HTERT RPE-1 (cell line): ENCODE measurements around the gene GTPBP8.

Source experiments
- in situ Hi-C: fragments of 300-500 bp; cut with MboI; formaldehyde crosslinking; loops from 4 replicates; pipeline ENCODE4 v1.14.3; 2020; ENCODE audit warnings: low sequenced_read_pairs

The GTPBP8 gene

GRCh38 chr3:112990672-112991602 lies at the start of gene GTPBP8:
Gene GTPBP8, plus strand, starts transcription at chr3:112990984. Its CDS starts 16 bp downstream, at chr3:112991000.
- in situ Hi-C loops: no loop called here

DNA sequence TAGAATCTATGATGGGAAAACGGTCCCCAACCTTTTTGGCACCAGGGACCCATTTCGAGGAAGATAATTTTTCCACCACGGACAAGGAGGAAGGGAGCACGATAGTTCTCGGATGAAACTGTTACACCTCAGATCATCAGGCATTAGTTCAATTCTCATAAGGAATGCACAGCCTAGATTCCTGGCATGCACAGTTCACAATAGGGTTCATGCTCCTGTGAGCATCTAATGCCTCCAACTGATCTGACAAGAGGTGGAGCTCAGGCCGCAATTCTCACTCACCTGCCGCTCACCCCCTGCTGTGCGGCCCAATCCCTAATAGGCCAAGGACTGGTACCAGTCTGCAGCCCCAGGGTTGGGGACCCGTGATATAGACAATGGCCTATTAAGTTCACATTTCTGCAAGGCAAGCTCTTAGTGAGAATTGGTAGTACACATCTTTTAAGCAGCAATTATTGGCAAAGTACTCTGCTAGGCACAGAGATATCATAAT lies 42.4 kb upstream of the GTPBP8 start:
- in situ Hi-C loops: no loop called here

- in situ Hi-C loops: no loop called here
Measured at GRCh38 chr3:112956351-112956750, 34.4 kb upstream of the GTPBP8 start.

- in situ Hi-C loops: no loop called here
Measured at GRCh38 chr3:112958811-112959560, 31.8 kb upstream of the GTPBP8 start.

GRCh38 chr3:112963683-112964082 lies 27.1 kb upstream of the GTPBP8 start:
- in situ Hi-C loops: no loop called here

GRCh38 chr3:112965656-112966055 lies 25.1 kb upstream of the GTPBP8 start:
- in situ Hi-C loops: no loop called here

GRCh38 chr3:112966633-112967032 lies 24.2 kb upstream of the GTPBP8 start:
- in situ Hi-C loops: no loop called here

GRCh38 chr3:112967425-112967824 lies 23.4 kb upstream of the GTPBP8 start:
- in situ Hi-C loops: no loop called here

GRCh38 chr3:112967828-112968227 lies 23.0 kb upstream of the GTPBP8 start:
- in situ Hi-C loops: no loop called here

DNA sequence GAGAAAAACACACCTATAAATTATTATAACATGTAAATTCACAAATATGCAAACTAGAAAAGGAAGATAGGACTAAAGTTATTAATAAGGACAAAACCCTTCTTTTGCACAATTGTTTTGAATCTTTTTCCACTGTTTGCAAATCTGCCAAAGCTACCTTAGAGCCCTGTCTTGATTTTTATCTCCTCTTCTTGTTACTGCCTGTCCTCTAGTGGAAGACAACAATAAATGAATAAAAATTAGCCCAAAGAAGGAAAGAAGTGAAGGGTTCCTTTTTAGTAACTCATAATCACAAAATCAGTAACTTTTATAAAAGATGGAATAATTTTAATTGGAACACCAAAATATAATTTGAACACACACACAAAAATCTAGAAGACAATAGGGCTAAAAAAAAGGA lies 18.6 kb upstream of the GTPBP8 start:
- in situ Hi-C loops: no loop called here

- in situ Hi-C loops: no loop called here
Measured at GRCh38 chr3:112973325-112974177, 17.2 kb upstream of the GTPBP8 start.

GRCh38 chr3:112974178-112974517 lies 16.6 kb upstream of the GTPBP8 start:
- in situ Hi-C loops: no loop called here

- in situ Hi-C loops: no loop called here
Measured at GRCh38 chr3:112974894-112975293, 15.9 kb upstream of the GTPBP8 start, which contains the start of gene CD200R1. Gene CD200R1, minus strand, starts transcription at chr3:112975103. Its CDS starts 246 bp downstream, at chr3:112974857.

- in situ Hi-C loops: no loop called here
Measured at GRCh38 chr3:112976001-112976400, 14.8 kb upstream of the GTPBP8 start.

DNA sequence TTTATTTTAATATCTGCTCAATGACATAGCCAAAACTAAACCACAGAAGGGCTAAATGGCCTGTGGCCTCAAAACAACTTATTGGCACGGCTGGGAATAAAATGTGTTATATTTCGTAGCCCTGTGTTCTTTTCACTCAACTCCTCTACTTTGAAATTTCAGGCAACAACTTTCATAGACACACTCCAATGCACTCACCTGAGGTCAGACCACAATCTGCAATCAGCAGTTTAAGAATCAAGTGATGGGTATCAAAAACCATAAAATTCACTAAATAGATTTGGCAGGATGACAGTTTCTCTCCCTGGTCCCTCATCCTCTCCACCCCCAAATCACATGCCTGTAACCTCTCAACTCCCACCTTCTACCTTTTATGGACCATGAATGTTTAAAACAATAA lies 13.8 kb upstream of the GTPBP8 start:
- in situ Hi-C loops: no loop called here

DNA sequence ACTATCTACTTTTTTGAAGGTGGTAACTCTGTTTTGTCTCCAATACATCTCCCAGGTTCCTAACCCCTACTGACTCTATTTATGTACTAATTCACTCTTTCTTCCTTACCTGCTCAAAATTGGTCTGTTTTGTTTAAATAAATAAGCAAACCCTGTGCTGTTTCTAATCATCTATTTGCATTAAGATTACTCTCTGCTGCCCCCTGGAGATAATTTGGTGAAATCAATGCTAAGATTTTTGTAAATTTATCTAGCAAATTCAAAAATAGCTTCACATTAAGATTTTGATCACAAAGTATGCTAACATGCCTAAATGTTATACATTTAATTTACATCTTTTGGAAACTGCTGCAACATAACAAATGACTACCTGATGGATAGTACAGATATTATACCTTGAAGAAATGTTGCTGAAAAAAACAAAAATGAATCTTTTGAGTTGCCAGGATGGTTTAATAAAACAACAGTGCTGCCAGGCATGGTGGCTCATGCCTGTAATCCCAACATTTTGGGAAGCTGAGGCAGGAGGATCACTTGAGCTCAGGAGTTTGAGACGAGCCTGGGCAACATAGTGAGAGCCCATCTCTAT lies 11.4 kb upstream of the GTPBP8 start:
- in situ Hi-C loops: no loop called here

DNA sequence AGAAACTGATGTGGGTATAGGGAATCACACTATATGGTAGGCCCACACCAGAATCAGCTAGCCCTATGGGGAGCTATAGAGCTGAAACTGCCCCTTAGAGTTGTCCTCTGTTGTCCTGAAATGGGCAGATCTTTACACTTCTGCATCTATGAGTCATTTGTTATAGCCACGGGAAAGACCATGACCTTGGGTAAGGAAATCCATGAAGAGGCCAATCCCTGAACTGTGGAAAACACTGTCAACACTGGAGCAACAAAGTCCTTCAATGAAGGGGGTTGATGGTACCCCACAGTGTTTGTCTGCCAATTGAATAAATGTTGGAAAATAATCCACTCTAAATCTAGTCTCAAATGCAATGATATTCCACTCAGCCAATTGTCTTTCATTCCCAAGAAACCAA lies 10.7 kb upstream of the GTPBP8 start:
- in situ Hi-C loops: no loop called here

DNA sequence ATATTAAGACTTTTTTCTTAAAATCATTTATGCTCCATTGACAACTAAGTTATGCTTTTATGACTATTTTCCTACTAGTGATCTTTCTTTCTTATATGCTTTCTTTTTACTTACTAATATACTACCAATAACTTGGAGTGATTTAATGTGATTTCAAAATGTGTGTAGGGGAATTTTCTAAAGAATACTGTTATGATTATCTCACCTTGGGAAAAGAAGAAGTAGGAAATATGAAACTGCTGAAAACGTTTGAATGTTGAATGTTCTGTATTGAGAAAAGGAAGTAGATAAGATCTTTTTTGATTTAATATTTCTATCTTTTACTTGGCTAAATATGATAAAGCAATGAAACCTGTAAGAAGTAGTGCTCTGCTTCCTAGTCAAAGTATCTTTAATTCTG lies 8.1 kb upstream of the GTPBP8 start:
- in situ Hi-C loops: no loop called here

GRCh38 chr3:112984485-112984884 lies 6.3 kb upstream of the GTPBP8 start:
- in situ Hi-C loops: no loop called here

DNA sequence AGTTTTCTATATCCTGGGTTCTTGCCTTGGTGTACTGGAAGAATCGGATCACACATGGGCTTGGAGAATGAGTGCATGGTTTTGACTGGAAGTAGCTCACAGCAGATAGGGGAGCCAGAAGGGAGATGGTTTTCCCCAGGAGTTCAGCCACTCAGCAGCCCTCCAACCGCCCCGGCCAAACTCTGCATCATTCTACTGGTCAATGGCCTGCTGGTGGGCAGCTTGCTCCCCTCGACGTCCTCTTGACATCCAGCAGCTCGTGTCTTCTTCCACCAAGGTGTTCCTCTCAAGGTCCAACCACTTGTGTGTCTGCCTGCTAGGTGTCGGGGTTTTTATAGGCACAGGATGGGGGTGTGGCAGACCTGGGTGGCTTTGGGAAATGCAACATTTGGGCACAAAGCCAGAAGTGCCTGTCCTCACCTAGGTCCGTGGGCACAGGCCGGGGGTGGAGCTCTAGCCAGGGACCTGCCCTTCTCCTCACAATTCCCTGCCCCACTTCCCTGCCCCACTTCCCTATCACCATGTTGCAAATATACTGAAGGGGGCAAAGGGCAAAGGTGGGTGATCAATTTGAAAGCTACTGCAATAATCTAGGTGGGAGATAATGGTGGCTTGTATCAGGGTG lies 3.0 kb upstream of the GTPBP8 start:
- in situ Hi-C loops: no loop called here
